Urinary bladder (tissue), 4 donors: ENCODE results near the gene SCPEP1. TPM values are rescaled to one million over a fixed set of nuclear protein-coding genes. Genes with fewer than 3 reads are reported as not detected.

Experiments
- DNase-seq: peaks from one replicate; pipeline ENCODE4 v3.0.0-alpha.2; 2015; ENCODE audit errors: extremely low spot score
- H3K27ac ChIP-seq: one replicate; pipeline ENCODE4 v1.5.1; 2013; ENCODE audit warnings: low read depth, mild to moderate bottlenecking, moderate library complexity
- H3K36me3 ChIP-seq: one replicate; pipeline ENCODE4 v1.6.1; 2013; ENCODE audit warnings: mild to moderate bottlenecking, moderate library complexity; ENCODE audit not compliant: insufficient read depth
- H3K4me1 ChIP-seq: one replicate; pipeline ENCODE4 v1.6.1; 2013; ENCODE audit warnings: mild to moderate bottlenecking, moderate library complexity; ENCODE audit not compliant: insufficient read depth
- H3K4me3 ChIP-seq: one replicate; pipeline ENCODE4 v1.5.1; 2013; ENCODE audit warnings: low read depth, low read length
- WGBS: extraction: QIAGEN DNeasy Blood & Tissue Kit; methylation state at CpG from one replicate; pipeline ENCODE4 v1.1.7; 2013; 5-methylcytosine and 5-hydroxymethylcytosine counted together
- polyA plus RNA-seq: library from polyadenylated mRNA; stranded (reverse); fragments of 200-250 nt; gene quantifications from one replicate; pipeline ENCODE4 v1.2.3, GENCODE V29; 2013
- total RNA-seq: library from RNA; depleted of rRNA; stranded (reverse); fragments of >200 nt; gene quantifications from one replicate; pipeline ENCODE4 v1.2.3, GENCODE V29; 2014
- donor health status: healthy with polysubstance abuse.
- donor health status: healthy.

SCPEP1 gene
- total and polyA plus RNA-seq, 2 donors, result 22.9 to 89.4 TPM

- WGBS, result 17% methylated on average over 69 of the region's 69 CpGs
- no peak for DNase-seq
- Histone ChIP-seq H3K27ac (no peak overlapping the region), H3K4me3 (peak overlapping the region; percentile 7), H3K4me1 (no peaks in the 10 kb centered on the region), H3K36me3 (no peaks in the 10 kb centered on the region)
Observed at GRCh38 chr17:57045868-57046704, 68.2 kb downstream of the SCPEP1 start.

- 82% methylated on average over 18 of the region's 18 CpGs for WGBS
- DNase-seq, result no peak
- no peak overlapping the region for H3K4me3 ChIP-seq
Observed at GRCh38 chr17:57046749-57047148, 68.8 kb downstream of the SCPEP1 start.

GRCh38 chr17:57048096-57048495, 70.2 kb downstream of the SCPEP1 start:
- DNase-seq, result no peak
- WGBS, result 92% methylated on average over 2 of the region's 2 CpGs
- H3K4me3 ChIP-seq, result no peak overlapping the region
- H3K27ac ChIP-seq, result no peak overlapping the region
- no peaks in the 10 kb centered on the region for H3K36me3 ChIP-seq
- H3K4me1 ChIP-seq, result no peaks in the 10 kb centered on the region

More at GRCh38 chr17:57046749-57047148, 68.8 kb downstream of the SCPEP1 start:
- Histone ChIP-seq H3K27ac (no peak overlapping the region), H3K36me3 (no peaks in the 10 kb centered on the region), H3K4me1 (no peaks in the 10 kb centered on the region)

GRCh38 chr17:57050306-57050705, 72.4 kb downstream of the SCPEP1 start:
- no peaks in the 10 kb centered on the region for H3K4me1 ChIP-seq
- H3K36me3 ChIP-seq, result no peaks in the 10 kb centered on the region
- H3K4me3 ChIP-seq, result no peak overlapping the region
- 66% methylated on average over 5 of the region's 5 CpGs for WGBS
- H3K27ac ChIP-seq, result no peak overlapping the region
- DNase-seq, result no peak

- H3K27ac ChIP-seq, result no peak overlapping the region
- WGBS, result 47% methylated on average over 5 of the region's 5 CpGs
- DNase-seq, result no peak
Observed at GRCh38 chr17:57051886-57052361, 74.0 kb downstream of the SCPEP1 start.

More at GRCh38 chr17:57051886-57052361, 74.0 kb downstream of the SCPEP1 start:
- Histone ChIP-seq H3K4me3 (no peak overlapping the region), H3K4me1 (no peaks in the 10 kb centered on the region), H3K36me3 (no peaks in the 10 kb centered on the region)

Other genes with a start within 250 kb of the SCPEP1 start
- 2.2 TPM for gene C17orf67, start 144.2 kb upstream of the SCPEP1 start, total RNA-seq
- 1.1 TPM for gene C17orf67, start 144.2 kb upstream of the SCPEP1 start, polyA plus RNA-seq
- 20.4 TPM for gene DGKE, start 144.0 kb upstream of the SCPEP1 start, total RNA-seq
- gene DGKE, start 144.0 kb upstream of the SCPEP1 start, polyA plus RNA-seq, result 2.9 TPM
- 17.1 TPM for gene TRIM25, start 64.1 kb upstream of the SCPEP1 start, total RNA-seq
- gene TRIM25, start 64.1 kb upstream of the SCPEP1 start, polyA plus RNA-seq, result 17.7 TPM
- 20.3 TPM for gene COIL, start 17.1 kb upstream of the SCPEP1 start, total RNA-seq
- 11.7 TPM for gene COIL, start 17.1 kb upstream of the SCPEP1 start, polyA plus RNA-seq
- 14.1 TPM for gene AKAP1, start 107.1 kb downstream of the SCPEP1 start, total RNA-seq
- 80.3 TPM for gene AKAP1, start 107.1 kb downstream of the SCPEP1 start, polyA plus RNA-seq